ENCODE measurements around the gene MDH2.
A peak's percentile ranks its signal among the peaks of the same experiment; 100 is the strongest.

DNA sequence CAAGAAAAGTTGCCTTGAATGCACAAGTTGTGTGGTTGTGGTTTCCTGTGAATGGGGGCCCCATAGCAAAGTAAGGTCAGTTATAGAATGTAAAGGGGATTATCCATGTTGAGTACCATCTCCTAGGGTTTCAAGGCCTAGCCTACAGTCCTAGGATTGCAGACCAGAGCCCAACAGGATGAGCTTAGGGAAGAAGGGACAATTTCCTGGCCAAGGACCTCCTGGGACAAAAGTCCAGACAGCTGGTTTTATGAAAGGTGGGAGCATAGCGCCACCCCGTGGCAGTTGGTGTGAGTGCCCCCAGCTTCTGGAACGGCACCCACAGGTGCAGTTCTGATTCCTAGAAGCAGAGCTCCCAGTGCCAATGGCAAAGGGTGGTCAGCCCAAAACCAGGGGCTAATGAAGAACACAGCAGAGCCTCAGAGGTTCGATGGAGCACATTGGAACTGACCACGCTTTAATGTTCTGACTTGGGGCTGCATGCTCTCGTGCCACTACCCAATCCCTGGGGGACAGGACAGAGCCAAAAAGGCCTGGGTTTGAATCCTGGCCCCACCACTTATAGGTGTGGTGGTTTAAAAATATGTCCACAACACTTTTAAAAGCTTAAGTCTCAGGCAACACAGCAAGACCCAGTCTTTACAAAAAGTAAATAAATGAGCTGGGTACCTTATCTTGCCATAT, 27.7 kb upstream of the MDH2 start:
- TF ChIP-seq, protein P1, sequence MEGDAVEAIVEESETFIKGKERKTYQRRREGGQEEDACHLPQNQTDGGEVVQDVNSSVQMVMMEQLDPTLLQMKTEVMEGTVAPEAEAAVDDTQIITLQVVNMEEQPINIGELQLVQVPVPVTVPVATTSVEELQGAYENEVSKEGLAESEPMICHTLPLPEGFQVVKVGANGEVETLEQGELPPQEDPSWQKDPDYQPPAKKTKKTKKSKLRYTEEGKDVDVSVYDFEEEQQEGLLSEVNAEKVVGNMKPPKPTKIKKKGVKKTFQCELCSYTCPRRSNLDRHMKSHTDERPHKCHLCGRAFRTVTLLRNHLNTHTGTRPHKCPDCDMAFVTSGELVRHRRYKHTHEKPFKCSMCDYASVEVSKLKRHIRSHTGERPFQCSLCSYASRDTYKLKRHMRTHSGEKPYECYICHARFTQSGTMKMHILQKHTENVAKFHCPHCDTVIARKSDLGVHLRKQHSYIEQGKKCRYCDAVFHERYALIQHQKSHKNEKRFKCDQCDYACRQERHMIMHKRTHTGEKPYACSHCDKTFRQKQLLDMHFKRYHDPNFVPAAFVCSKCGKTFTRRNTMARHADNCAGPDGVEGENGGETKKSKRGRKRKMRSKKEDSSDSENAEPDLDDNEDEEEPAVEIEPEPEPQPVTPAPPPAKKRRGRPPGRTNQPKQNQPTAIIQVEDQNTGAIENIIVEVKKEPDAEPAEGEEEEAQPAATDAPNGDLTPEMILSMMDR (IDR thresholded peaks at IDR 0.05) = peak; percentile 90 to 94 (median 92)
- TF ChIP-seq POLR2A (IDR thresholded peaks at IDR 0.05) = no peak
